ENCODE measurements around the gene SCD.
"Not testable (repeated sequence)": the region's sequence is repeated elsewhere in the genome, so short reads cannot be mapped to it uniquely, and the experiment has no call there.

Gene SCD

GRCh38 chr10:100362570-100363496, 15.8 kb downstream of the SCD start:
- DNase-seq = no peak

DNA sequence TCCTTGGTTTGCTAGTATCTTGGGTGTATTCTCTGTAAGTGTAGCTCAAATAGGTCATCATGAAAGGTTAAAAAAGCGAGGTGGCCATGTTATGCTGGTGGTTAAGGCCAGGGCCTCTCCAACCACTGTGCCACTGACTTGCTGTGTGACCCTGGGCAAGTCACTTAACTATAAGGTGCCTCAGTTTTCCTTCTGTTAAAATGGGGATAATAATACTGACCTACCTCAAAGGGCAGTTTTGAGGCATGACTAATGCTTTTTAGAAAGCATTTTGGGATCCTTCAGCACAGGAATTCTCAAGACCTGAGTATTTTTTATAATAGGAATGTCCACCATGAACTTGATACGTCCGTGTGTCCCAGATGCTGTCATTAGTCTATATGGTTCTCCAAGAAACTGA, 17.1 kb downstream of the SCD start:
- no peak for DNase-seq

GRCh38 chr10:100364735-100365391, 17.8 kb downstream of the SCD start:
- no peak for DNase-seq

- no peak for DNase-seq
Measured at GRCh38 chr10:100368721-100369120, 21.7 kb downstream of the SCD start.

DNA sequence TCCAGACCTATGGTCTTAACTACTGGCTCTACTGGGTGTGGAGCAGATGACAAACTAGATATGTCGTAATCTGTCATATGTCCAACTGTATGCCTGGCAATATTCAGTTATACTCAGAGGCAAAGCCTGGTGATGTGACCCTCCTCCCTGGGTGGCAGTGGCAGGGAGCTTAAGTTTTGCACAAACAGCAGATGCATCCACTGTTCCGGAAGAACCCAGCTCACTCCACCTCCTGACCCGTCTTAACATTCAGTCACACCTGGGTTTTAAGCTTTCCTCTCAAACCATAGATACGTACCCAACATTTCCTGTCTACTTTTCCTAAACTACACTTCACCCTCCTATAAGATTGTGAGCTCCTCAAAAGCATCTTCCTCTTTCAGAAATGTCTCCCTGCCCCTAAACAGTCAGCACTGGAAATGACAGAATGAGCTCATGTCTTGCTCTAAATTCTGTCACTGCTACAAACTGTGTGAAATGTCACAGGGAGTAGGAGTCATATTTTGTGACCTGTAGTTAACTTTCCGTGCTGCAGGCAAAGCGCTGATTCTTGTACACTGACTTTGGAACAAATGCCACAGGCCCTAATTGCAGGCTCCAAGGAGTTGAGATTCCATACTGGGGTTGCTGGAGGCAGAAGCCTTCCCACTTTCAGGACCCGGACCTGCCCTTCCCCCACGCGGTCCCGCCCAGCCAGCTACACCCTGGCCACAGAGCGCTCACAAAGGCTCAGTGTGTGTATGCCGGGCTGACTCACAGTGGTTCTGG, 23.9 kb downstream of the SCD start:
- peak; percentile 48 to 60 for DNase-seq

DNA sequence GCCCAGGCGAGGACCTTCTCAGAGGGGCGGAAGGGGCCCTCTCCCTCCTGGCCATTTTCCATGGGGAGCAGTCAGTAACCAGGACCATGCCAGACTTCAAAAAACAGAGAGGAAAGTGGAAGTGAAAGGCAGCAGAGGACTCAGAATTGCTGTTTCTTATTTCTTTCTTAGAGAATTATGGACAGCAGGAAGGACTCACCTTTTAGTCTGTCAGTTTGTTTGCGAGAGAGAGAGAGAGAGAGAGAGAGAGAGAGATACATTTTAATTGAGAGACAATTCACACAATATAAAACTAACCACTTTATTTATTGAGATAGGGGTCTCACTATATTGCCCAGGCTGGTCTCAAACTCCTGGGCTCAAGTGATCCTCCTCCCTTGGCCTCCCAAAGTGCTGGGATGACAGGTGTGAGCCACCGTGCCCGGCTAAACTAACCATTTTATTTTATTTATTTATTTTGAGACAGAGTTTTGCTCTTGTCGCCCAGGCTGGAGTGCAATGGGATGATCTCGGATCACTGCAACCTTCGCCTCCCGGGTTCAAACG, 24.5 kb downstream of the SCD start:
- DNase-seq = no peak

DNA sequence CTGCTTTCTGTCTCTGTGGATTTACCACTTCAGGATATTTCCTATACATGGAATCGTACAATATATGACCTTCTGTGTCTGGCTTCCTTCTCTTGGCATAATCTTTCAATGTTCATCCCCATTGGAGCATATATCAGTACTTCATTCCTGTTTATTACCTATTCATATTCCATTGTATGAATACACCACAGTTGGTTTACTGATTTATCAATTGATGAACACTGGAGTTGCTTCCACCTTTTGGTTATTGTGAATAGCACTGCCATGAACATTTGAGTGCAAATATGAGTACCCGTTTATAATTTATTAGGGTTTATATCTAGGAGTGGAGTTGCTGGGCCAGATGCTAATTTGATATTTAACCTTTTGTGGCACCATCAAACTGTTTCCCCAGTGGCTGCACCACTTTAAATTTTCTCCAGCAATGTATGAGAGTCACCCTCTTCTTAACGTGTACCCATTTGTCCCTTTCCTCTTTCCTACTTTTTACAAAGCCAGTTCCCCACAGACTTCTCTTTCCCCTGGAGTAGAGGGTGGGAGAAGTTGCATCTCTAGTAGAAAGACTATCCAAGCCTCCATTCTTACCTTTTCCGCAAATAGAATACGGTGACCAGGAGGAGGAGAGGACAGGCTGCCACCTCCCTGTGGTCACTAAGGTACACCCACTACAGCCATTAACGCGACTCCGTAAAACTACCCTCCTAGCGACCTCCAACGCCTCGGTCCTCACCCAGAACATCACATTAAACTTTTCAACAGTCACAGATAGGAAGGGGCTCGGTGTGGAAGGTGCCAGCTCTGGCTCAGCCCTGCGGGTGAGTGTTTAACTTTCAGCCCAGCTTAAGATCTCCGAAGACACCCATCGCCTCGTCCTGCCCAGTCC, 25.6 kb downstream of the SCD start:
- DNase-seq = no peak

DNA sequence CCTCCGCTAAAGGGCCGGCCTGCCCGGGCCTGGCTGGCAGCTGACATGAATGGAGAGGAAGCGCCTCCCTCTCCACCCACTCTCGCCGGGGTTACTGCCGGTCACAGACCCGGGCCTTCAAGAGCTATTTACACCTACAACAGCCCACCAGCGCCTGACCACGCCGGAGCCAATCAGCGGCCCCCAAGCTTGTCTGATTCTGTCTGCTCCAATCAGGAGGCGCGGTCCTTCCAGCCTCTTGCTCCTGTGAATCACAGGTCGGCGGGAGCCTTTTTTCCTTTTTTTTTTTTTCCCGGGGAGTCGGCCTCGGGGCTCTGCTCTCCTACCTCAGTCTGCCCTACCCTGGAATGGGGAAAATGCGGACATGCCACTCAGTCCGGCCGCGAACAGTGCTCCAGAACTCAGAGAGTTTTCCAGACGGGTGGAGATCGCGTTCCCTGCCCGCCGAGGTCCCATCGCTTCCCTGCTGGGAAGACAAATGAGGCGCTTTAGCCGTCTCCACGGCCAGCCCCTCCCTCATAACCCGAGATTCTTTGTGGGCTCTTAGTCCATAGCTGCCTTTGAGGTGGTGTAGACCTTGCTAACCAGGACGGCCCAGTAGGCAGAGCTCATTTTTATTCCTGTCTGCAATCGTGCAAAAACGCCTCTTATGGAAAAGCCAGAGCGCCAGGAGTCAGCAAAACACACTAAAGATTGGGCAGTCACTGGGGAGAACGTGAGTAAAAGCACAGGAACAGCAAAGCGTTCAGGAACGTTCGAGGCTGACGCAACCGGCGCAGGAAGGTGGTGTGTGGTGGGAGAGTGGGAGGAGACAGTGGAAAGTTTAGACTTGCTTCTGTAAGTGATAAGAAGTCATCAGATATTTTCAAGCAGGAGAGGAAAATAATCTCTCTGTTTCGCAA, 26.5 kb downstream of the SCD start:
- DNase-seq = peak; percentile 84 to 85

DNA sequence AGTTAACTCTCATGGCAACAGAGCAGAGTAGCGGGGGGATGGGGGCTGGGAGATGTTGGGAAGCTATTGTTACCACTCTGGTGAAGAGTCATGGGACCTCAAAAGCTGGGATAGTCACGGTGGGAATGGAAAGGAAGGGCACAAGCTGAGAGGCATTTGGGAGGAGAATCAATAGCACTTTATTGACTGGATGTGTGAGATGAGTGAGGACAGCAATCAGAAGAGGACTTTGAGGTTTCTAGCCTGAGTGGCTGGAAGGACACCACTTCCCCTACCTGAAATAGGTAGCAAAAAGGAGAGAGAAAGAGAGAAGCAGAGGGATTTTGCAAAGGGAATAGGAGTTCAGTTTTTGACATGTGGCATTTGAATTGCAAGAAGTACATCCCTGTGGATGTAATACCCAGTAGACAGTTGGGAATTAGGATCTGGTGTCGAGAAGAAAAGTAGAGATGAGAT, 27.2 kb downstream of the SCD start:
- DNase-seq = no peak

DNA sequence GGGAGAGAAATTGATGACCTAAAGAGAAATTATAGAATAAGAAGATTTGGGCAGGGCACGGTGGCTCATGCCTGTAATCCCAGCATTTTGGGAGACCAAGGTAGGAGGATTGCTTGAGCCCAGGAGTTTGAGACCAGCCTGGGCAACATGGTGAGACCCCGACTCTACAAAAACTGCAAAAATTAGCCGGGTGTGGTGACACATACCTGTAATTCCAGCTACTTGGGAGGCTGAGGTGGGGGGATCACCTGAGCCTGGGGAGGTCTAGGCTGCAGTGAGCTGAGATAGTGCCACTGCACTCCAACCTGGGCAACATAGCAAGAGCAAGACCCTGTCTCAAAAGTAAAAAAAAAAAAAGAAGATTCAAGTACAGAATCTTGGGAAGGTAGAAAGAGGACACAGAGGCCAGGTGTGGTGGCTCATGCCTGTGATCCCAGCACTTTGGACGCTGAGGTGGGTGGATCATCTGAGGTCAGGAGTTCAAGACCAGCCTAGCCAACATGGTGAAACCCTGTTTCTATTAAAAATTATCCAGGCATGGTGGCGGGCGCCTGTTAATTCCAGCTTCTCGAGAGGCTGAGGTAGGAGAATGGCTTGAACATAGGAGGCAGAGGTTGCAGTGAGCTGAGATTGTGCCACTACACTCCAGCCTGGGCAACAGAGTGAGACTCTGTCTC, 27.8 kb downstream of the SCD start:
- not testable (repeated sequence) for DNase-seq

GRCh38 chr10:100376656-100377055, 29.6 kb downstream of the SCD start:
- not testable (repeated sequence) for DNase-seq

GRCh38 chr10:100377830-100378229, 30.8 kb downstream of the SCD start:
- DNase-seq = no peak

- DNase-seq = no peak
Measured at GRCh38 chr10:100380400-100380799, 33.4 kb downstream of the SCD start.

DNA sequence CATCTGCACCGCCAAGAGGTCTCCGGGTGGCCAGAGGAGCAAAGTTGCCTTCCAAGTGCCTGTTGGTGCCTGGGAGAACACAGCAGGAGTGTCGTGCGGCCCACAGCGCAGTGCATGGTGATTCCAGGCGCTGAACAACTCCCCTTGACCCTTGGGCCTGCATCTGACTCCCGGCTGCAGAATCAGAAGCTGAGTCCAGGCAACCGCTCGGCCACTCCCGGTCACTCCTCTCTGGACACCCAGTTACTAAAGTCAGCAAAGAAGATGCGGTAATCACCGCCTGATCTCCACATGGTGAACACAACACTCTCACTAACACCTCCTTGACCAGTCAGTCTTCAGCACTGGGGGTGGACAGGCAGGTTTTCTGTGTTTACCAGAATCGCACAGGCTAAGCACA, 35.5 kb downstream of the SCD start:
- DNase-seq = no peak

- no peak for DNase-seq
Measured at GRCh38 chr10:100383251-100383650, 36.2 kb downstream of the SCD start.

DNA sequence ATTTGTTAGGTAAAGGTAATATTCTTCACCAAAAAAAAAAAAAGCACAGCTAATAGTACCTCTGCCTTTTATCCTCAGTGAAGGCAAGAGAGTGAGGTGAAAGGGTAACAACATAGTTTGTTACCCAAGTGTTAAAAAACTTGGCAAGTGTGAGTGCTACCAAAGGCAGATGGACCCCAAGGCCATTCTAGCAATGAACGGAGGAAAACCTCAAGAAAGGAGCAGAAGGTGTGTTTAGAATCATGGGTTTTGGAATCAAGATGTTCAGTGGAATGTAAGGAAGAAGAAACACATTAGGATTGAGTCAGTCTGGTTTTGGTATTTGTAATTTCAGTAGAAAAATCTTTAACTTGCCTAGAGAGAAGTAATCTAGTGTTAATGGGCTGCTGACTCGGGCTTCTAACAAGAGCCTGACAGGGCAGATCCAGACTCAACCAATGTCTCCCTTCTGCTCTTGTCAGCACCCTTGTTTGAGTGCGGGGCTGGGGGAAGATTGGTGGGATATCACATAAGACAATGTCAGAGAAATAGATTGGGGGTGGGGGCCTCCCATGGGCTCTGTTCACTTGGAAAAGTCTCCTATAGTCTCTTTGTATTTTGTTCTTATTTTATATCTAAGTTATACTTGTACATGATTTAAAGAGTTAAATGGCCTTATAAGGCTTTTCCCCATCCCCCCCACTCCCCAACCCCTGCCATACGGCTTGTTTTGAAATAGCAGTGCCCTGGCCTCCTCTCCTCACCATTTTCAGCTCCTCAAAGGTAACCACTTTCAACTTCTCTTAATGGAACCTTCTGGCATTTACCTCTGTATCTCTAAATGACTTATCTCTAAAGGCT, 44.4 kb downstream of the SCD start:
- no peak for DNase-seq

DNA sequence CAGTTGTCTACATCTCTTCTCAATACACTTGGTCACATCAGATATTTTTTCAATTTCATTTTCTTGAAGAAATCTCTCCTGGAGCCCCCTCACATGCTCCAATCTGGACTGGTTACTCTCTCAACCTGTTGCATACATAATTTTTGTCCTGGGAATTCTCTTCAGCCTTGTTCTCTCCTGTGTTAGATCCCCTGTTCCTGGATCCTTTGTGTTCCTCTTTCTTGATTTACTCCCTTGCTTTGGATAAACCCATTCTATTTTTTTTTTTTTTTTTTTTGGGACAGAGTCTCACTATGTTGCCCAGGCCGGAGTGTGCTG, 45.6 kb downstream of the SCD start:
- DNase-seq = no peak

GRCh38 chr10:100395626-100396025, 48.6 kb downstream of the SCD start:
- DNase-seq = no peak

- no peak for DNase-seq
Measured at GRCh38 chr10:100396605-100397004, 49.6 kb downstream of the SCD start.

Measured in stimulated activated CD4-positive, alpha-beta T cell treated with anti-CD3 and anti-CD28 coated beads, Interleukin-2, amount 100 ng/mL, for 48 hours (primary cell).